Measurements from ENCODE around the gene DDIAS. TPM values are rescaled to one million over a fixed set of nuclear protein-coding genes. Genes with fewer than 3 reads are reported as not detected.
A peak's percentile ranks its signal among the peaks of the same experiment; 100 is the strongest.

DDIAS gene
- total and polyA plus RNA-seq, 7 donors = 0.21 to 6.6 (median 1.4) TPM

DNA sequence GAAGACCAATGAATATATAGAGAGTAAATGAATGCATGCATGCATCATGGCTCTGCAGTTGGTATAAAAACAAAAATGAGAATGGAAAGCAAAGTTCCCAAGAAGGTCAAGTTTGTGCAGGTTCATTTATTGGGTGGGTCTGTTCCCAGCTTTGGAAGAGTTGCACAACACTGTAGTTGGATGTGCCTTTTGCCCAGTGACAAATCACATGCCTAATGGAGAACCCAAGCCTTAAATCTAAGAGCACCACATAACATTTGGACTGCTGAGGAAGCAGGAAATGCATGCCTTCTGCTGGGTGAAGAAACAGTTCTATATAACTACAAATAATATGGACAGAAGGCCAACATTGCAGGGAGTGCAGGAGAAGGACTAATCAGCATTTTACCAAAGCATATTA lies 31.9 kb upstream of the DDIAS start:
- ATAC-seq = peak in 2 of 4 donors; percentile 58 to 65
- Histone ChIP-seq H3K27me3 (ENCODE audit: insufficient read depth in 3 of 3, low read length in 2 of 3) (no peaks in the 10 kb centered on the region), H3K36me3 (ENCODE audit: insufficient read depth in 1 of 2, low read depth in 1 of 2) (no peaks in the 10 kb centered on the region), H3K4me3 (no peak overlapping the region), H3K9me3 (no peaks in the 10 kb centered on the region), H3K4me1 (peaks cover 14% of the 10 kb centered on the region), H3K27ac (no peak overlapping the region)
- intact Hi-C loops (cut with DNase I) = loop anchor here in 1 of 2 donors (5.0 kb wide), 3 partner anchors 58 to 953 kb away; no protein-coding TSS in a partner anchor
- DNase-seq = no peak
- TF ChIP-seq, protein P1, sequence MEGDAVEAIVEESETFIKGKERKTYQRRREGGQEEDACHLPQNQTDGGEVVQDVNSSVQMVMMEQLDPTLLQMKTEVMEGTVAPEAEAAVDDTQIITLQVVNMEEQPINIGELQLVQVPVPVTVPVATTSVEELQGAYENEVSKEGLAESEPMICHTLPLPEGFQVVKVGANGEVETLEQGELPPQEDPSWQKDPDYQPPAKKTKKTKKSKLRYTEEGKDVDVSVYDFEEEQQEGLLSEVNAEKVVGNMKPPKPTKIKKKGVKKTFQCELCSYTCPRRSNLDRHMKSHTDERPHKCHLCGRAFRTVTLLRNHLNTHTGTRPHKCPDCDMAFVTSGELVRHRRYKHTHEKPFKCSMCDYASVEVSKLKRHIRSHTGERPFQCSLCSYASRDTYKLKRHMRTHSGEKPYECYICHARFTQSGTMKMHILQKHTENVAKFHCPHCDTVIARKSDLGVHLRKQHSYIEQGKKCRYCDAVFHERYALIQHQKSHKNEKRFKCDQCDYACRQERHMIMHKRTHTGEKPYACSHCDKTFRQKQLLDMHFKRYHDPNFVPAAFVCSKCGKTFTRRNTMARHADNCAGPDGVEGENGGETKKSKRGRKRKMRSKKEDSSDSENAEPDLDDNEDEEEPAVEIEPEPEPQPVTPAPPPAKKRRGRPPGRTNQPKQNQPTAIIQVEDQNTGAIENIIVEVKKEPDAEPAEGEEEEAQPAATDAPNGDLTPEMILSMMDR (IDR thresholded peaks at IDR 0.05) = no peak

DNA sequence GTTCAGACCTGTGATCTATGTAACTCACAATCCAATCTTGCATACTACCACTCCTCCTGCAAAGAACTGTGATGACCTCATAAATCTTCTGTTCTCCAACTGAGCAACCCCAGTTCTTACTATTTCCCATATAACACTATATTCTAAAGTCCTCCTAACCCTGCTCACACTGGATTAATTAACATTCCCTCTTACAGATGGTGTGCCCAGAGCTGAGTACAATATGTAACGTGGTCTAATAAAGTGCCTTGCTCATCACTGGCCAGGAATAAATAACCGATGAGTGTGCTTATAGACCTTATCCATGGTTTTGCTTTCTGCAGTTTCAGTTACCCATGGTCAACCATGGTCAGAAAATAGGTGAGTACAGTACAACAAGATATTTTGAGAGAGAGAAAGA lies 29.9 kb upstream of the DDIAS start:
- ATAC-seq = no peak
- Histone ChIP-seq H3K36me3 (ENCODE audit: insufficient read depth in 1 of 2, low read depth in 1 of 2) (peaks cover 0 to 2% of the 10 kb centered on the region in 2 donors), H3K27me3 (ENCODE audit: insufficient read depth in 3 of 3, low read length in 2 of 3) (no peaks in the 10 kb centered on the region), H3K27ac (no peak overlapping the region), H3K9me3 (no peaks in the 10 kb centered on the region), H3K4me1 (peaks cover 14% of the 10 kb centered on the region), H3K4me3 (no peak overlapping the region)
- TF ChIP-seq, protein P1 (IDR thresholded peaks at IDR 0.05) = no peak
- WGBS, 3 donors = 90 to 96% (median 92%) methylated on average over 2 of the region's 2 CpGs
- intact Hi-C loops (cut with DNase I) = loop anchor here in 1 of 2 donors (5.0 kb wide), 1 partner anchor 56 kb away; no protein-coding TSS in a partner anchor
- DNase-seq = no peak

DNA sequence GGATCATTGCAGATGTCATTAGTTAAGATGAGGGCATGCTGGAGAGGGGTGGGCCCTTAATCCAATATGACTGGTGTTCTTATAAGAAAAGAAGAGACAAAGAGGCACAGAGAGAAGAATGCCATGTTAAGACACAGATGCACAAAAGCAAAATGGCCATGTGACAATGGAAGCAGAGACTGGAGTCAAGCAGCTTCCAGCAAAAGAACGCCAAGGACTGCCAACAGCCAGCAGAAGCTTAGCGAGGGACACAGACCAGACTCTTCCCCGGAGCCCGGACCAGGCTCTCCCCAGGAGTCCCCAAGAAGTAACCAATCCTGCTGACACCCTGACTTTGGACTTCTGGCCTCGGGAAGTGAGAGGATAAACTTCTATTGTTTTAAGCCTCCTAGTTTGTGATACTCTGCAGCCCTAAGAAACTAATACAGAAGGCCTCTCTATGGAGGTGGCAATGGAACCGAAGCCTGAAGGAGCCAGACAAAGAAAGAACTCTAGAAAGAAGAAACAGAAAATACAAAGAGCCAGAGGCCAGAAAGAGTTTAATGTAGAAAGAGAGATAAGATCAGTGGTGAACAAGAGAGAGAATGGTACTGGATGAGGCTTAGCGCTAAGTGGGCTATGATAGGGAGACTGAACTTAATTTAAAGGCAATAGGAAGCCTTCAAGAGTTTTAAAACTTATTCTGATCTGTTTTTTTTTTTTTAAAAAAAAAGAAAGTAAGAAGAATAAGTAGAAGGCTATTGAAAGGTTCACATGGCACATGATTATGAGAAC lies 29.0 kb upstream of the DDIAS start:
- no peak for DNase-seq
- Histone ChIP-seq H3K4me3 (no peak overlapping the region), H3K27ac (no peak overlapping the region), H3K4me1 (peaks cover 9% of the 10 kb centered on the region), H3K27me3 (ENCODE audit: insufficient read depth in 3 of 3, low read length in 2 of 3) (no peaks in the 10 kb centered on the region), H3K9me3 (no peaks in the 10 kb centered on the region), H3K36me3 (ENCODE audit: insufficient read depth in 1 of 2, low read depth in 1 of 2) (peaks cover 0 to 2% of the 10 kb centered on the region in 2 donors)
- no peak for ATAC-seq
- TF ChIP-seq, protein P1 (IDR thresholded peaks at IDR 0.05) = no peak
- WGBS, 3 donors = 66 to 78% (median 70%) methylated on average over 7 of the region's 7 CpGs
- intact Hi-C loops (cut with DNase I) = loop anchor here in 1 of 2 donors (5.0 kb wide), 1 partner anchor 55 kb away; no protein-coding TSS in a partner anchor

DNA sequence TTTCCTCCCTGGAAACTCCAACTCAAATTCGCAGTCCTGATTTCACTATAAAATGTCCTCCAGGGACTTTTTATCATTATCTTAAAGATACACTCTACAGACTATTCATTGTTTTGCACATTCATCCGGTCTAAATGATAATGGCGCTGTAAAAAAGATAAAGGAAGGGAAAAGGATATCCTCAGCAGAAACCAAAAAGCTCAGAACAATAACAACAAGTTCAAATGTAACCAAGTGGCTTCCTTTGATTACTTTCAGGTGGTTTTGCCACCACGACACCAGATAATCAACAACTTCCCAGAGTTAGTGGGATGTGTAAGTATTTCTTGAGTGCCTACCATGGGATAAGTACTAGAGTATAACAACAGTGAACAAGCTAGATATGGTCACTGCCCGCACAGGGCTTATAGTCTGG lies 27.6 kb upstream of the DDIAS start:
- TF ChIP-seq, protein P1 (IDR thresholded peaks at IDR 0.05) = no peak
- intact Hi-C loops (cut with DNase I) = loop anchor here in 1 of 2 donors (5.0 kb wide), 1 partner anchor 53 kb away; no protein-coding TSS in a partner anchor
- no peaks in the 10 kb centered on the region for H3K27me3 ChIP-seq (ENCODE audit: insufficient read depth in 3 of 3, low read length in 2 of 3)
- no peak overlapping the region for H3K27ac ChIP-seq
- no peak for DNase-seq
- 69 to 79% (median 72%) methylated on average over 5 of the region's 5 CpGs for WGBS, 3 donors
- H3K36me3 ChIP-seq (ENCODE audit: insufficient read depth in 1 of 2, low read depth in 1 of 2) = peaks cover 0 to 2% of the 10 kb centered on the region in 2 donors
- peaks cover 6% of the 10 kb centered on the region for H3K4me1 ChIP-seq
- H3K9me3 ChIP-seq = no peaks in the 10 kb centered on the region
- no peak overlapping the region for H3K4me3 ChIP-seq
- no peak for ATAC-seq

All from psoas muscle (tissue), 8 donors.